ENCODE measurements around the gene DLX2. TPM values are rescaled to one million over a fixed set of nuclear protein-coding genes. Genes with fewer than 3 reads are reported as not detected.
"Not testable (repeated sequence)": the region's sequence is repeated elsewhere in the genome, so short reads cannot be mapped to it uniquely, and the experiment has no call there.

The DLX2 gene
- total RNA-seq (0.04 and 0.37 TPM in 2 replicates), polyA plus RNA-seq (1.2 and 2.8 TPM in 2 replicates)

DNA sequence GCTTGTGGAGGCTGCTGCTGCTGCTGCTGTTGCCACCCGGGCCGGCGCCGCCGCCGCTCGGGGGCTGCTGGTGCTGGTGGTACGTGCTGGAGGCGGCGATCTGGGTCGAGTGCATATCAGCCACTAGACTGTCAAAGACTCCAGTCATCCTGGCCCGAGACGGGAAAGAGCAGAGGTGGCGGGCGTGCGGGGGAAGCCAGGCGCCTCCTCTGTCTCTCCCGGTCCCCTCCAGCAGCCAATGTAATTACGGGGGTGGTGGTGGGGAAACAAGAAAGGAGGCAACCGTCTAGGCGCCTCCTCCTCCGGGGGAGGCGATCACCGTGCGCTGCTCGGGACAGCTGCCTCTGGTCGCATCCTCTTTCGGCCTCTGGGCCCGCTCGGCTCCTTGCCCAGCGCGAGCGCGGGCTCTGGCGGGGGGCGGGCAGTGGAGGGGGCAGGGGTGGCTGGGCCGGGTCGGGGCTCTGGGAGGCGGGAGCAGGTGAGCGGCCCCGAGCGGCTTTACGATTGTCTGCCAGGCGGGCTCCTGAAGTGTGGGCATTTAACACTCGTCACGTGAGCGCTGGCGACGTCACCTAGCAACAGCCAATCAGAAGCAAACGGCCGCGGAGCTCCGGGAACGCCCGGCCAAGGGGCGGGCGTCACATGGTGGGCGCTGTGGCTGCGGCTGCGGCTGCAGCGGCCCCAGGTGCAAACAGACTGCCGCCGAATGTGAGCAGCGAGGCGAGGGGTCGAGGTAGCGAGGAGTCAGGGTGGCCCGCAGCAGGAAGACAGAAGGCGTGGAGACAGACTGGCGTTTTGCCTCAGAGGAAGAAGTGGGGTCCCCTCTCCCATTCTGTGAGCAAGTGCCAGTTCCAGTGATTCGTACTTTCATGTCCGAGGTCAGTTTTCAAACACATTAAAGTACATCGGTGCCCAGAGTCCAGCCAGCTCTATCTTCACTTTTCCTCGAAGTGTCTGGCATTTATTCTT, at the start of gene DLX2:
Gene DLX2 (minus strand): TSS at position 510 of the 969 bp plus-strand sequence. CDS start 362 bp downstream, at position 148.
- 2% methylated on average over 46 of the region's 74 CpGs for WGBS (ENCODE audit: low lambda C conversion rate, missing lambda C conversion rate)
- no peaks in the 10 kb centered on the region for H3K36me3 ChIP-seq (replicated peaks; ENCODE audit: insufficient read depth, low read depth)
- H3K27me3 ChIP-seq = peaks cover 95% of the 10 kb centered on the region
- H3K9me3 ChIP-seq (ENCODE audit: low read depth) = no peaks in the 10 kb centered on the region
- H3K79me2 ChIP-seq = no peaks in the 10 kb centered on the region
- no peak within 1 kb of the TSS for H3K27ac ChIP-seq
- H4K20me1 ChIP-seq (ENCODE audit: insufficient read depth, poor library complexity, severe bottlenecking) = no peaks in the 10 kb centered on the region
- H3K9me2 ChIP-seq (replicated peaks; ENCODE audit: insufficient read depth) = no peaks in the 10 kb centered on the region
- H3K4me1 ChIP-seq (ENCODE audit: insufficient read depth) = peaks cover 48% of the 10 kb centered on the region
- peak; percentile 95 for DNase-seq (ENCODE audit: low spot score)
- H3K4me3 ChIP-seq = peak within 1 kb of the TSS; percentile 59
- peak within 1 kb of the TSS; percentile 63 for H2AFZ ChIP-seq
- TF ChIP-seq, protein P1, sequence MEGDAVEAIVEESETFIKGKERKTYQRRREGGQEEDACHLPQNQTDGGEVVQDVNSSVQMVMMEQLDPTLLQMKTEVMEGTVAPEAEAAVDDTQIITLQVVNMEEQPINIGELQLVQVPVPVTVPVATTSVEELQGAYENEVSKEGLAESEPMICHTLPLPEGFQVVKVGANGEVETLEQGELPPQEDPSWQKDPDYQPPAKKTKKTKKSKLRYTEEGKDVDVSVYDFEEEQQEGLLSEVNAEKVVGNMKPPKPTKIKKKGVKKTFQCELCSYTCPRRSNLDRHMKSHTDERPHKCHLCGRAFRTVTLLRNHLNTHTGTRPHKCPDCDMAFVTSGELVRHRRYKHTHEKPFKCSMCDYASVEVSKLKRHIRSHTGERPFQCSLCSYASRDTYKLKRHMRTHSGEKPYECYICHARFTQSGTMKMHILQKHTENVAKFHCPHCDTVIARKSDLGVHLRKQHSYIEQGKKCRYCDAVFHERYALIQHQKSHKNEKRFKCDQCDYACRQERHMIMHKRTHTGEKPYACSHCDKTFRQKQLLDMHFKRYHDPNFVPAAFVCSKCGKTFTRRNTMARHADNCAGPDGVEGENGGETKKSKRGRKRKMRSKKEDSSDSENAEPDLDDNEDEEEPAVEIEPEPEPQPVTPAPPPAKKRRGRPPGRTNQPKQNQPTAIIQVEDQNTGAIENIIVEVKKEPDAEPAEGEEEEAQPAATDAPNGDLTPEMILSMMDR (IDR thresholded peaks at IDR 0.05; ENCODE audit: poor library complexity) = no peak
- no peak for TF ChIP-seq EZH2phosphoT487 (IDR thresholded peaks at IDR 0.05; ENCODE audit: low read depth, severe bottlenecking, unreplicated experiment)
- TF ChIP-seq EZH2 (IDR thresholded peaks at IDR 0.05; ENCODE audit: borderline replicate concordance) = no peak
- H3K4me2 ChIP-seq = peak within 1 kb of the TSS; percentile 96

GRCh38 chr2:172147944-172148650, 45.4 kb upstream of the DLX2 start:
- H3K9me2 ChIP-seq (replicated peaks; ENCODE audit: insufficient read depth) = no peaks in the 10 kb centered on the region
- H2AFZ ChIP-seq = no peak overlapping the region
- no peak overlapping the region for H3K4me2 ChIP-seq
- TF ChIP-seq EZH2phosphoT487 (IDR thresholded peaks at IDR 0.05; ENCODE audit: low read depth, severe bottlenecking, unreplicated experiment) = no peak
- TF ChIP-seq, protein P1 (IDR thresholded peaks at IDR 0.05; ENCODE audit: poor library complexity) = no peak
- TF ChIP-seq EZH2 (IDR thresholded peaks at IDR 0.05; ENCODE audit: borderline replicate concordance) = no peak
- WGBS (ENCODE audit: low lambda C conversion rate, missing lambda C conversion rate) = 82% methylated on average over 11 of the region's 11 CpGs
- DNase-seq (ENCODE audit: low spot score) = no peak
- H3K79me2 ChIP-seq = no peaks in the 10 kb centered on the region
- no peak overlapping the region for H3K27ac ChIP-seq
- H3K4me1 ChIP-seq (ENCODE audit: insufficient read depth) = no peaks in the 10 kb centered on the region
- no peaks in the 10 kb centered on the region for H3K36me3 ChIP-seq (replicated peaks; ENCODE audit: insufficient read depth, low read depth)
- no peak overlapping the region for H3K4me3 ChIP-seq
- H3K9me3 ChIP-seq (ENCODE audit: low read depth) = no peaks in the 10 kb centered on the region
- H4K20me1 ChIP-seq (ENCODE audit: insufficient read depth, poor library complexity, severe bottlenecking) = no peaks in the 10 kb centered on the region
- no peaks in the 10 kb centered on the region for H3K27me3 ChIP-seq

DNA sequence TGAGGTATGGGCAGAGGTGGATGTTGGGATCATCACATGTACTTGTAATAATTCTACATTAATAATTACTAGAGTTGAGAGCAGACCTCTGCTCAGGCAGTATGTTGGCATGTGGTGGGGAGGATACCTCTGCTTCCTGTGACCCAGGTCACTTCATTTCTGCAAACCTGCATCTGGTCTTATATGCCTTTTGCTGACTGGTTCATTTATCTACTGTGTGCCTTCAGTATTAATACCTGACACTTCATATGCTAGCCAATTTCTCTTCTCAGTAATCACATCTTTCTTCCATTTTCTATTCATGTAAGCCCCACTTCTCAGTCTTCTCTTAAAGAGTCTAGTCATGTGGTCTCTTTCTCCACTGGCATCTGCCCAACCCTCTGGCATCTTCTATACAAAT, 41.1 kb upstream of the DLX2 start:
- Histone ChIP-seq H3K36me3 (replicated peaks; ENCODE audit: insufficient read depth, low read depth) (no peaks in the 10 kb centered on the region), H3K4me3 (no peak overlapping the region), H3K27ac (no peak overlapping the region), H2AFZ (no peak overlapping the region), H3K27me3 (no peaks in the 10 kb centered on the region), H3K79me2 (no peaks in the 10 kb centered on the region), H3K9me3 (ENCODE audit: low read depth) (no peaks in the 10 kb centered on the region), H4K20me1 (ENCODE audit: insufficient read depth, poor library complexity, severe bottlenecking) (no peaks in the 10 kb centered on the region), H3K4me2 (no peak overlapping the region), H3K9me2 (replicated peaks; ENCODE audit: insufficient read depth) (no peaks in the 10 kb centered on the region), H3K4me1 (ENCODE audit: insufficient read depth) (no peaks in the 10 kb centered on the region)
- no peak for TF ChIP-seq EZH2phosphoT487 (IDR thresholded peaks at IDR 0.05; ENCODE audit: low read depth, severe bottlenecking, unreplicated experiment)
- TF ChIP-seq, protein P1 (IDR thresholded peaks at IDR 0.05; ENCODE audit: poor library complexity) = no peak
- TF ChIP-seq EZH2 (IDR thresholded peaks at IDR 0.05; ENCODE audit: borderline replicate concordance) = no peak
- DNase-seq (ENCODE audit: low spot score) = no peak

DNA sequence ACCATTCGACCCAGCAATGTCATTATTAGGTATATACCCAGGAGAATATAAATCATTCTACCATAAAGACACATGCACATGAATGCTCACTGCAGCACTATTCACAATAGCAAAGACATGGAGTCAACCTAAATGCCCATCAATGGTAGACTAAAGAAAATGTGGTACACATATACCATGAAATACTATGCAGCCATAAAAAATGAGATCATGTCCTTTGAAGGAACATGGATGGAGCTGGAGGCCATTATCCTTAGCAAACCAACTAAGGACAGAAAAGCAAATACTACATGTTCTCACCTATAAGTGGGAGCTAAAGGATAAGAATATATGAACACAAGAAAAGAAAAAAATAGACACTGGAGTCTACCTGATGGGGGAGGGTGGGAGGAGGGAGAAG, 36.0 kb upstream of the DLX2 start:
- 88% methylated on average over 1 of the region's 1 CpG for WGBS (ENCODE audit: low lambda C conversion rate, missing lambda C conversion rate)
- H2AFZ ChIP-seq; H3K4me1 ChIP-seq (ENCODE audit: insufficient read depth); H3K36me3 ChIP-seq (replicated peaks; ENCODE audit: insufficient read depth, low read depth); H3K9me2 ChIP-seq (replicated peaks; ENCODE audit: insufficient read depth); H4K20me1 ChIP-seq (ENCODE audit: insufficient read depth, poor library complexity, severe bottlenecking); DNase-seq (ENCODE audit: low spot score); H3K27ac ChIP-seq; H3K4me3 ChIP-seq; H3K79me2 ChIP-seq; H3K27me3 ChIP-seq; H3K9me3 ChIP-seq (ENCODE audit: low read depth); H3K4me2 ChIP-seq: not testable (repeated sequence)
